Astrocyte of the cerebellum (primary cell): ENCODE data around the gene EPHA10.
A peak's percentile ranks its signal among the peaks of the same experiment; 100 is the strongest.
"Not testable (repeated sequence)": the region's sequence is repeated elsewhere in the genome, so short reads cannot be mapped to it uniquely, and the experiment has no call there.

Experiments
- DNase-seq: peaks from one replicate; pipeline ENCODE4 v3.0.0-alpha.2; 2011; ENCODE audit warnings: low read depth
- H3K4me3 ChIP-seq: 2 replicates; pipeline ENCODE4 v1.5.1; 2011; ENCODE audit warnings: mild to moderate bottlenecking, low read depth, low read length, moderate library complexity
- CTCF ChIP-seq: IDR thresholded peaks from 2 replicates; pipeline ENCODE4 v1.5.1; 2012; ENCODE audit warnings: low read length, low read depth, moderate library complexity, mild to moderate bottlenecking; ENCODE audit errors: missing control alignments
- in situ Hi-C: cut with HindIII; loops from 2 replicates; pipeline ENCODE4 v1.10.0; 2017; ENCODE audit warnings: low sequenced_read_pairs

Gene EPHA10

GRCh38 chr1:37691497-37692077 lies 73.3 kb downstream of the EPHA10 start:
- in situ Hi-C loops: no loop called here
- DNase-seq: no peak
- H3K4me3 ChIP-seq: peak overlapping the region; percentile 90
- TF ChIP-seq CTCF: no peak

GRCh38 chr1:37688926-37689325 lies 76.0 kb downstream of the EPHA10 start:
- peak overlapping the region; percentile 90 for H3K4me3 ChIP-seq
- DNase-seq: no peak
- in situ Hi-C loops: no loop called here
- no peak for TF ChIP-seq CTCF

- in situ Hi-C loops, DNase-seq, H3K4me3 ChIP-seq: not testable (repeated sequence)
These were observed 77.2 kb downstream of the EPHA10 start for GRCh38 chr1:37687764-37688163.

GRCh38 chr1:37685722-37686121 lies 79.2 kb downstream of the EPHA10 start:
- H3K4me3 ChIP-seq: no peak overlapping the region
- TF ChIP-seq CTCF: no peak
- no peak for DNase-seq
- in situ Hi-C loops: no loop called here

GRCh38 chr1:37684182-37684581 lies 80.7 kb downstream of the EPHA10 start:
- in situ Hi-C loops, DNase-seq, H3K4me3 ChIP-seq: not testable (repeated sequence)

- peak; percentile 84 for TF ChIP-seq CTCF
- no peak overlapping the region for H3K4me3 ChIP-seq
- in situ Hi-C loops: no loop called here
- peak; percentile 43 for DNase-seq
These were observed 82.5 kb downstream of the EPHA10 start for GRCh38 chr1:37682334-37682987.

GRCh38 chr1:37680933-37681332 lies 84.0 kb downstream of the EPHA10 start:
- in situ Hi-C loops: no loop called here
- TF ChIP-seq CTCF: no peak
- no peak overlapping the region for H3K4me3 ChIP-seq
- no peak for DNase-seq
